ENCODE data around the gene APOO.

The APOO gene

GRCh38 chrX:23884427-23885024 lies 23.2 kb downstream of the APOO start:
- no peak for TF ChIP-seq REST (IDR thresholded peaks at IDR 0.05; ENCODE audit: low read depth)
- no peak for TF ChIP-seq TAF1 (IDR thresholded peaks at IDR 0.05; ENCODE audit: low read depth)
- TF ChIP-seq TCF12 (IDR thresholded peaks at IDR 0.05; ENCODE audit: low read depth): no peak
- no peak for TF ChIP-seq CEBPB (IDR thresholded peaks at IDR 0.05)
- no peak for TF ChIP-seq TEAD4 (IDR thresholded peaks at IDR 0.05)
- TF ChIP-seq EP300 (IDR thresholded peaks at IDR 0.05; ENCODE audit: borderline replicate concordance): no peak
- TF ChIP-seq, protein P1, sequence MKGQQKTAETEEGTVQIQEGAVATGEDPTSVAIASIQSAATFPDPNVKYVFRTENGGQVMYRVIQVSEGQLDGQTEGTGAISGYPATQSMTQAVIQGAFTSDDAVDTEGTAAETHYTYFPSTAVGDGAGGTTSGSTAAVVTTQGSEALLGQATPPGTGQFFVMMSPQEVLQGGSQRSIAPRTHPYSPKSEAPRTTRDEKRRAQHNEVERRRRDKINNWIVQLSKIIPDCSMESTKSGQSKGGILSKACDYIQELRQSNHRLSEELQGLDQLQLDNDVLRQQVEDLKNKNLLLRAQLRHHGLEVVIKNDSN (IDR thresholded peaks at IDR 0.05): no peak
- TF ChIP-seq YY1 (IDR thresholded peaks at IDR 0.05; ENCODE audit: low read depth): no peak
- no peak for TF ChIP-seq FOXM1 (IDR thresholded peaks at IDR 0.05; ENCODE audit: borderline replicate concordance, low read depth)
- TF ChIP-seq ZBTB7A (IDR thresholded peaks at IDR 0.05; ENCODE audit: low read depth): no peak
- no peak for TF ChIP-seq EGR1 (IDR thresholded peaks at IDR 0.05)
- TF ChIP-seq RAD21 (IDR thresholded peaks at IDR 0.05; ENCODE audit: low read depth): no peak
- no peak for TF ChIP-seq MAX (IDR thresholded peaks at IDR 0.05)
- TF ChIP-seq CREB1 (IDR thresholded peaks at IDR 0.05; ENCODE audit: low read depth): no peak
- no peak for TF ChIP-seq NFIC (IDR thresholded peaks at IDR 0.05)

GRCh38 chrX:23883737-23884354 lies 23.9 kb downstream of the APOO start:
- TF ChIP-seq RAD21 (IDR thresholded peaks at IDR 0.05; ENCODE audit: low read depth) (no peak), MAX (IDR thresholded peaks at IDR 0.05) (peak; percentile 55), YY1 (IDR thresholded peaks at IDR 0.05; ENCODE audit: low read depth) (no peak)

GRCh38 chrX:23879380-23880090 lies 28.2 kb downstream of the APOO start:
- TF ChIP-seq FOXM1 (IDR thresholded peaks at IDR 0.05; ENCODE audit: borderline replicate concordance, low read depth): no peak
- no peak for TF ChIP-seq CREB1 (IDR thresholded peaks at IDR 0.05; ENCODE audit: low read depth)
- TF ChIP-seq RAD21 (IDR thresholded peaks at IDR 0.05; ENCODE audit: low read depth): no peak

DNA sequence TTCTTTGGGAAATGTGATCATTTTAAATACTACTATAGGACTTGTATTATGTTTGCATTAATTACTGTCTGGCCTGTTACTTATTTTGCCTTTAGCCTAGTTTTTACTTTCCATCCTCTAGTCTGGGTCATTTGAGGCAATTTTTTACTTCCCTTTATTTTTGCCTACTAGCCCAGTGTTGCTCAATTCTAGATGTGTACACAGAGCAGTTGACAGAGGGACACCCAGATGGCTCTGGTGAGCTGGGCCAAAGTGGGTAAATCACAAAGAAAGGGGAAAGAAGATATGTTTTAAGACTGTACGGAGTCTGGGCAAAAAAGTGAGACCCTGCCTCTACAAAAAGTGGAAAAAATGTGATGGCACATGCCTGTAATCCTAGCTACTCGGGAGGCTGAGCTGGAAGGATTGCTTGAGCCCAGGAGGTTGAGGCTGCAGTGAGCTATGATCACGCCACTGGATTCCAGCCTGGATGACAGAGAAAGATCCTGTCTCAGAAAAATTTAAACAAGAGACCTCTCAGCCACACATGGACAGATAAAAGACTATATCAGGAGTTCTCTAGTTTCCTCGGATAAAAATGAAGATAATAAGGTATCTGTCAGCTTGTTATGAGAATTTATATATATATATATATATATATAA lies 35.7 kb downstream of the APOO start:
- TF ChIP-seq MAX (IDR thresholded peaks at IDR 0.05) (no peak), CREB1 (IDR thresholded peaks at IDR 0.05; ENCODE audit: low read depth) (no peak), TCF12 (IDR thresholded peaks at IDR 0.05; ENCODE audit: low read depth) (no peak), TAF1 (IDR thresholded peaks at IDR 0.05; ENCODE audit: low read depth) (no peak), FOXM1 (IDR thresholded peaks at IDR 0.05; ENCODE audit: borderline replicate concordance, low read depth) (no peak), RAD21 (IDR thresholded peaks at IDR 0.05; ENCODE audit: low read depth) (no peak), NFIC (IDR thresholded peaks at IDR 0.05) (no peak), ZBTB7A (IDR thresholded peaks at IDR 0.05; ENCODE audit: low read depth) (no peak), REST (IDR thresholded peaks at IDR 0.05; ENCODE audit: low read depth) (no peak), YY1 (IDR thresholded peaks at IDR 0.05; ENCODE audit: low read depth) (no peak), EGR1 (IDR thresholded peaks at IDR 0.05) (no peak), CEBPB (IDR thresholded peaks at IDR 0.05) (no peak), EP300 (IDR thresholded peaks at IDR 0.05; ENCODE audit: borderline replicate concordance) (no peak), TEAD4 (IDR thresholded peaks at IDR 0.05) (no peak)
- TF ChIP-seq, protein P1 (IDR thresholded peaks at IDR 0.05): no peak

- no peak for TF ChIP-seq NFIC (IDR thresholded peaks at IDR 0.05)
- TF ChIP-seq, protein P1 (IDR thresholded peaks at IDR 0.05): no peak
- TF ChIP-seq CEBPB (IDR thresholded peaks at IDR 0.05): no peak
- no peak for TF ChIP-seq EGR1 (IDR thresholded peaks at IDR 0.05)
Measured at GRCh38 chrX:23870041-23870440, 37.7 kb downstream of the APOO start.
